Stimulated activated CD4-positive, alpha-beta T cell treated with anti-CD3 and anti-CD28 coated beads, Interleukin-1b, Interleukin-23, amount 100 ng/mL, for 24 hours (primary cell): Measurements from ENCODE around the gene RALGPS1.

Experiments
- DNase-seq, 4 experiments: peaks; one replicate each; pipeline ENCODE4 v3.0.0-alpha.2; 2020; ENCODE audit warnings: low read depth in 4 of 4, low spot score in 1 of 4

The RALGPS1 gene

GRCh38 chr9:127020036-127020801 is 105.6 kb downstream of the RALGPS1 start:
- DNase-seq, result no peak

GRCh38 chr9:127020802-127021078 is 106.2 kb downstream of the RALGPS1 start:
- DNase-seq, result no peak

- no peak for DNase-seq
Observed at GRCh38 chr9:127021664-127022363, 107.2 kb downstream of the RALGPS1 start.

- DNase-seq, result no peak
Observed at GRCh38 chr9:127022913-127023660, 108.5 kb downstream of the RALGPS1 start.

- DNase-seq, result no peak
Observed at GRCh38 chr9:127025042-127025441, 110.5 kb downstream of the RALGPS1 start.

GRCh38 chr9:127027694-127028093 is 113.1 kb downstream of the RALGPS1 start:
- DNase-seq, result no peak

GRCh38 chr9:127029548-127029947 is 115.0 kb downstream of the RALGPS1 start:
- no peak for DNase-seq

- DNase-seq, result no peak
Observed at GRCh38 chr9:127030814-127031740, 116.5 kb downstream of the RALGPS1 start.

GRCh38 chr9:127032256-127032655 is 117.7 kb downstream of the RALGPS1 start:
- no peak for DNase-seq

GRCh38 chr9:127033061-127033460 is 118.5 kb downstream of the RALGPS1 start:
- DNase-seq, result no peak

GRCh38 chr9:127033789-127034188 is 119.2 kb downstream of the RALGPS1 start:
- DNase-seq, result no peak

- no peak for DNase-seq
Observed at GRCh38 chr9:127034691-127035090, 120.1 kb downstream of the RALGPS1 start.

GRCh38 chr9:127035423-127035822 is 120.8 kb downstream of the RALGPS1 start:
- no peak for DNase-seq

GRCh38 chr9:127035948-127036347 is 121.4 kb downstream of the RALGPS1 start:
- DNase-seq, result no peak

- no peak for DNase-seq
Observed at GRCh38 chr9:127036437-127036836, 121.9 kb downstream of the RALGPS1 start.

GRCh38 chr9:127038531-127038930 is 123.9 kb downstream of the RALGPS1 start:
- DNase-seq, result no peak

GRCh38 chr9:127039492-127039891 is 124.9 kb downstream of the RALGPS1 start:
- no peak for DNase-seq

GRCh38 chr9:127045148-127045547 is 130.6 kb downstream of the RALGPS1 start:
- DNase-seq, result no peak

- DNase-seq, result no peak
Observed at GRCh38 chr9:127047971-127048370, 133.4 kb downstream of the RALGPS1 start.

GRCh38 chr9:127049044-127049443 is 134.5 kb downstream of the RALGPS1 start:
- no peak for DNase-seq

GRCh38 chr9:127049581-127049980 is 135.0 kb downstream of the RALGPS1 start:
- no peak for DNase-seq
